GM18907 (cell line): ENCODE data around the gene NDUFV1.

Experiments used
- ATAC-seq: cut with Tn5 transposase; IDR thresholded peaks from one replicate; pipeline ENCODE4 v1.9.1; 2021; ENCODE audit warnings: mild to moderate bottlenecking, moderate library complexity; ENCODE audit not compliant: unreplicated experiment

NDUFV1 gene

DNA sequence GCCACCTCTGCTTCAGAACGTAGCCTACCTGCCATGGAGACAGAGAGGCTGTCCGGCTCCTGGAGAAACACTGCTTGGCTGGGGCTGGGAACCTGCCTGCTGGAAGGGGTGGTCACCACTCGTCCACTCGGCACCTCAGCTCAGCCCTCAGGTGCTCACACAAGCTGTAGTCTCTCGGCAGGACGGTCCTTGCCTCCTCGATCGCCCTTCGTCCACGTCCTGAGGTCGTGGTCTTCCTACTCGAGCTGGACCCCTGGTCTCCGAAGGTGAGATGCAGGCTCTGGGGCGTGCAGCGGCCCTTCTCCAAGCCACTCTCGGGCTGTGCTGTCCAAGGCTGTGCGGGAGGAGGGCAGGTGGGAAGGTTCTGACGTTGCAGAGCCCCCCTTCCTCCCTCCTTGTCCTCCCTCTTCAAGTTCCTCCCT is 32.7 kb downstream of the NDUFV1 start, which contains the start of gene TBX10:
TSS of gene TBX10 (minus strand) at position 326 of the 422 bp plus-strand sequence. CDS start at position 35, 291 bp downstream.
- ATAC-seq: no peak

DNA sequence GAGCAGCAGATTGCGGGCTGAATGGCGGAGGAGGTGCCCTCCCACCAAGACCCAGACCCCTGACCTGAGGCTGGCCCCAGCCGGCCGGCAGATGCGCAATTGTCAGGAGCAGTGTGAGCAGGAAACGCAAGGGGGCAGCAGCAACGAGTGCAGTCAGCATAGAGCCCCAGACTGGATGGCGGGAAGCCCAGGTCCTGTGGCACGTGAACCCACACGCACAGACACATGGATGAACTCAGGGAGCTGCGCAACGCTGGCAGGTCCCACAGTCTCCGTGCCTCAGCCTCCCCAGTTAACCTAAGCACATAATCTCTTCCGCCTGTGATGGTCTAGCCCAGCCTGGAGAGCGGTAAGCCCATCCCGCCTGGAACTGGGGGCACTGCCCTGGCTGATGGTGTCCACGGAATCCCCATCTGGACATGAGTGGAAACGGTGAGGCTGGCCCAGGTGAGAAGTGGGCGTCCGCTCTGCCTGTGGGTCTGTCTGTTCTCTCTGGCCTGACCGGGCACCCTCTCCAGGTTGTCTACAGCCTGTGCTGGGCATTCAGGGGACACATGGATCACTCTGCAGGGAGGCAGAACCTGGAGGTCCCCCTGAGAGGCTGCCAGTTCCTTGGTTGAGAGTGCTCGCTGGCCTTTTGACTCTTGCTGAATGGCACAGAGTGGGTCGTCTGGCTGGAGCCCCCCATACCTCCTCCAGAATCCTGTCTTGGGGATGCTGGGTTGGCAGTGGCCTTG is 33.5 kb downstream of the NDUFV1 start:
- ATAC-seq: no peak

- ATAC-seq: no peak
These were observed 34.1 kb downstream of the NDUFV1 start for GRCh38 chr11:67640758-67641337.

DNA sequence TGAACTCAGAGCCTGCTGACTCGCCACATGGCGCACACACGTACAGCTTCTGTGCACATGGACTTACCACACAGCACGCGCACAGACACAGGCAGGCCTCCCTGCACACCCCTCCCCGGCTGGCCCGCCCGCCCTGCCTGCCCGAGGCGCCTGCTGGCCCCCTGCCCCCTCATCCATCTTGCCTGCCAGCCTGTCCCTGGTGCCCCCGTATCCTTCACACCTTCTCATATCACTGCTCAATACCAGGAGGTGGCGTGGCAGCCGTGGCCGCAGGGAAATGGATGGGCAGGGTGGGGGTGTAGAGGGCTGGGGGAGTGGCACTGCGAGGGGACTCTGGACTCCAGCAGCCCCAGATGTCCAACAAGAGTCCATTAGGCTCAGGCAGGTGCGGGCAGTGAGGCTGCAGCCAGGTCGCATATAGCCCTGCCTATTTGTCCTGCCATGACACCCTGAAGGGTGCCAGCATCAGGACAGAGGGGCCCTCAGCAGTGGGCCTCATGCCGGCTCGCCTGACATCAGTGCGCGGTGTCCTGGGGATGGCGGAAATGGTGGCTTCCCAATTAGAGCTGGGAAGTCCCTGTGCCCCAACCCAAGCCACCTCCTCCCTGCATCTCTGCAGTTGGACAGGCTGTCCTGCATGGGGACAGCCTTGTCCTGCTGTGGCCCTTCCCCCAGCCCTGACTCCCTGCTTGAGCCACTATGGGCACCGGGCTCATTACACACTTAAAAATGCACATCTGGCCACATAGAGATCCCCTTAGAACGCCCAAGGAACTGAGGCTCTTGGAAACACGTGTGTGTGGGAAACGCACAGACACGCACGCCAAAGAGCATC is 34.8 kb downstream of the NDUFV1 start:
- ATAC-seq: no peak

- ATAC-seq: no peak
These were observed 35.7 kb downstream of the NDUFV1 start for GRCh38 chr11:67642173-67643120.

GRCh38 chr11:67644042-67644441 is 37.3 kb downstream of the NDUFV1 start:
- ATAC-seq: no peak

- no peak for ATAC-seq
These were observed 38.0 kb downstream of the NDUFV1 start for GRCh38 chr11:67644472-67645418.

GRCh38 chr11:67645521-67646461 is 39.1 kb downstream of the NDUFV1 start:
- no peak for ATAC-seq

GRCh38 chr11:67646535-67647336 is 40.0 kb downstream of the NDUFV1 start:
- ATAC-seq: peak; percentile 44

DNA sequence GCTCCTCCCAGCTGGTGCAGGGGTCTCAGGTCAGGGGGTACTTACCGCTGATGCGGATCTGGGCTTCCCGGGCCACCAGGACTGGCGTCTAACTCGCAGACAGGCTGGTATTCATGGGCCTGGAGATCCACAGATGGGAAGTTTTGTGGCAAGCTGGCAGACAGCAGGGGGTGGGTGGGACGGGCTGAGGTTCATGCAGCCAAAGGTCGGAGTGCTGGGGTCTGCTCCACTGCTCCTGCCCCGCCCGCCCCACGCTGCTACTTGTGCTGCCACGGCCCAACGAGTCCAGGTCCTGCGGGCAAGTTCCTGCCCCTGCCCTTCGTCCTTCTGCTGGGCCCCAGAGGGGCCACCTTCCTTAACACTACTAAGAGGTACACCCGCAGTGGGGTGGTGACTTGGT is 40.7 kb downstream of the NDUFV1 start:
- ATAC-seq: no peak

DNA sequence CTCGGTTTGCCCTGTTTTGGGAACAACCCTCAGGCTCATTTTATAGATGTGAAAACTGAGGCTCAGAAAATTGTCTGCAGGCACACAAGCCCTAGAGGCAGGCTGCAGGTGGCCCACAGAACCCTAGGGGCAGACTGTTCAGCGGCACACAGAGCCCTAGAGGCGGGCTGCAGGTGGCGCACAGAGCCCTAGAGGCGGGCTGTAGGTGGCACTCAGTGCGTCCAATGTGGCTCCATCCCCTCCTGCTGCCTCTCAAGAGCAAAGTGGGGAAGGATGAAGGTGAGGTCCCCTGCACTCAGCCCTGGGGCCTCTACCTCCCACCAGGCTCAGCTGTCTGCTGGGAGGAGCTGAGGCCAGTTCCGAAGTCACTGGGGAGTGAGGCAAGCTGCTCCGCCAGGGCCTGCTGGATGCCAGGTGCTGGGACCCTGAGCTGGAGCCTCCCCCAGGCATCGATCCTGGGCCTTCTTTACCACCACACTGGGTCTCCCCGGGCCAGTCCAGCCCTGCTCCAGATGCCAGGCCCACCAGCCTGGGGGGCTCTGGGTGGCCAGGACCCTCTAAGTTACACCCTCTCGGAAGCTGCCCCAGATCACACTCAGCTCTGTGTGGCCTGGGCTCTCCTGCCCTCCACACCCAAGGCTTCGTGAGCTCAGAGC is 41.5 kb downstream of the NDUFV1 start:
- peak; percentile 62 for ATAC-seq

DNA sequence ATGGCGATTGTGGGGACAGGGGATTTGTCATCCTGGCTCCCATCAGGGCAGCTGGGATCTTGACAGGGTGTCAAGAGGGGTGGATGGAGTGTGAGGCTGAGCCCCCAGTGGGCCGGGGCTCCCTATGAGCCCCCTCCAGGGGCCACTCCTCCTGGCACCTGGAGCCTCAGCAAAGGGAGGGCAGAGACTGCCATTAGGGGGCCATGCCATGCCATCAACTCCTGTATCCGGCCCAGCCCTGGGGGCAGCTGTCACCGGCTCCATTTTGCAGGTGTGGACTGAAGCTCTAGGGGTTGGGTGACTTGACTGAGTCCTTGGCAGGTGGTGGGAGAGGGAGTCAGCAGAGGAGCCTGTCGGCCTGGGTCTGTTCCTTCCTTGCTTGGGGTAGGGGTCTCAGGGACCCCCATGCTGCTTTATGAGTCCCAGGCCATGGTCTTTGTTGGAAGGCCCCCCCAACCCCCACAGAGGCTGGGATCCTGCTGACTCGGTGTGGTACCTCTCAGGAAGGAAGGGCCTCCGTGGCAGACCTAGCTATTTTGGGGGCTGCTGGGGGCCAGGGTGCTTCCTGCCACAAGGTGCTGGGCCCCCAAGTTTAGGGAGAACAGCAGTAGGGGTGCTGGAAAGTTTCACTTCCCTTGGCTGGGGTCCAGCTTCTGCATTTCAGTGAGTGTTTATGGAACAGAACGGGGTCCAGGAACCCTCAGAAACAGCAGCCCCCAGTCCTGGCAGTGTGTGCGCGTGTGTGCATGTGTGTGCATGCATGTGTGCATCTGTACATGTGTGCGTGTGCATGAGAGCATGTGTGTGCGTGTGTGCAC is 42.3 kb downstream of the NDUFV1 start:
- ATAC-seq: peak; percentile 14

DNA sequence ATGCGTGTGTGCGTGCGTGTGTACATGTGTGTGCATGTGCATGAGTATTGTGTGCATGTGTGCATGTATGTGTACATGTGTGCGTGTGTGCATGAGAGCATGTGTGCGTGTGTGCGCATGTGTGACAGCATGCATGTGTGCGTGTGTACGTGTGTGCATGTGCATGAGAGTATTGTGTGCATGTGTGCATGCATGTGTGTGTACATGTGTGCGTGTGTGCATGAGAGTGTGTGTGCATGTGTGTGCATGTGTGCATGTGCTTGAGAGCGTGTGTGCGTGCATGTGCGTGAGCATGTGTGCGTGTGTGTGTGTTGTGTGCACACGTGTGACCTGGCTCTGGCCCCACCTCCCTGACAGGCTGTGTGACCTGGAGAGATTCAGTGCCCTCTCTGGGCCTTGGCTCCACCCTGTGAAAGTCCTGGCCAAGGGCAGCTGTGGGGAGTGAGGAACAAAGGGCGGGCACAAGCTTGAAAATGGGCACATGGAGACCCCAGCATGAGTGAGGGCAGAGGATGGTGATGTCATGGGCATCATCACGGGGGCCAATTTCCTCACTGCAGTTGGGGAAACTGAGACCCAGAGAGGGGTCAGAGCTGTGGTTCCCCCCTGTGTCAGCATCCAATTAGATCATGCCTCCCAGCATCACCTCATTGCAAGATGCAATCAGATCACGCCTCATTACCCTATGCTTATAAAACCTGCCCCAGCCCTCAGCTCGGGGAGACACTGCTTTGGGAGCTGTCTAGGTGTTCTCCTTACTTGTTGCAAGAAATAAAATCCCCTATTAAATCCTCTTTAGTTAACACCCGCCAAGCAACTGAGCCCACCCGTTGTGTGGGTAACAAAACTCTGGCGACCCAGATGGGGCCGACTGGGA is 43.1 kb downstream of the NDUFV1 start:
- ATAC-seq: no peak

DNA sequence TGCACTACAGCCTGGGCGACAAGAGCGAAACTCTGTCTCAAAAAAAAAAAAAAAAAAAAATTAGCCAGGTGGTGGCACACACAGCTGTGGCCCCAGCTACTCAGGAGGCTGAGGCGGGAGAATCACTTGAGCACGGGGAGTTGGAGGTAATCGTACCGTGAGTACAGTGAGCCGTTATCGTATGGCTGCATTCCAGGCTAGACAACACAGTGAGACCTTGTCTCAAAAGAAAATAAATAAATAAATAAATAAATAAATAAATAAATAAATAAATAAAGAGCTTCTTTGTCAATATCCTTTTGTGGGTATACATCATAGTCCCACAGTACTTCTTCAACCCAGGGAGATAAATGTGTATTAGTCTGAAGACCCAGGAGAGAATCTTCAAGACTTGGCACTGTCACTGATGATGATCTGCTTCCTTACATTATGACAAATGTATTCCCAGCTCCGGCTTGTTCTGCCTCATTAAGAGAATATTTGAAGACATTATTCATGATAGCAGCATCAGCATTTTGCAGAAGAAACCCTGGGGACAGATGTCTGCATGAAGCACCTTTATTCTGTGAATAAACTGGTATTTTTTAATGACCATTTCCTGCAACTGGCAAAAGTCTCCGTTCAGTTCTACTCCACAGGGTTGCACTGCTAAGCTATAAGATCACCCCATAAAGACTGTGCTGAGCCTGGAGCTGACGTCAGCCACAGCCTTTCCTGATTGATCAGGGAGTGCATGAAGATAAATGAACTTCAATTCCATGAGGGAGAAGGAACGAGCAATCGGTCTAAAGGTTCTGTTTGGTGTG is 45.4 kb downstream of the NDUFV1 start:
- ATAC-seq: no peak
